ENCODE measurements around the gene PABPC1L. TPM values are rescaled to one million over a fixed set of nuclear protein-coding genes. Genes with fewer than 3 reads are reported as not detected.

The PABPC1L gene
- total and polyA plus RNA-seq, 3 experiments from 2014 or later = 1.3 to 61.4 (median 61.1) TPM

GRCh38 chr20:44932916-44933315, 23.1 kb downstream of the PABPC1L start:
- no peaks in the 10 kb centered on the region for H3K27me3 Mint-ChIP-seq
- no peaks in the 10 kb centered on the region for H3K9me3 ChIP-seq (ENCODE audit: low read length)
- no peaks in the 10 kb centered on the region for H3K9me3 Mint-ChIP-seq
- CTCF ChIA-PET = interaction anchor here (1.7 kb wide), 1 partner anchor 163 kb away, joined by 5 read pairs; no protein-coding TSS in a partner anchor
- H3K4me3 Mint-ChIP-seq = no peak overlapping the region
- no peak for DNase-seq
- no peaks in the 10 kb centered on the region for H3K4me1 ChIP-seq (ENCODE audit: insufficient read depth, low read length)
- no peaks in the 10 kb centered on the region for H3K36me3 ChIP-seq (ENCODE audit: insufficient read depth, low read length)
- H3K36me3 Mint-ChIP-seq = peaks cover 0 to 57% (median 19%) of the 10 kb centered on the region in 3 donors
- H3K4me3 ChIP-seq (ENCODE audit: low read length) = no peak overlapping the region
- H3K27ac Mint-ChIP-seq = no peak overlapping the region
- POLR2A ChIA-PET = no interaction called here
- no peaks in the 10 kb centered on the region for H3K4me1 Mint-ChIP-seq
- H3K27me3 ChIP-seq (ENCODE audit: insufficient read depth, low read length, poor library complexity, severe bottlenecking) = no peaks in the 10 kb centered on the region
- no peak overlapping the region for H3K27ac ChIP-seq (ENCODE audit: low read depth, low read length)

- CTCF ChIA-PET = interaction anchor here (1.4 kb wide), 1 partner anchor 176 kb away, joined by 3 read pairs; no protein-coding TSS in a partner anchor
- Mint-ChIP-seq H3K4me1 (no peaks in the 10 kb centered on the region), H3K4me3 (no peak overlapping the region), H3K36me3 (peaks cover 4 to 78% (median 27%) of the 10 kb centered on the region in 3 donors), H3K27ac (no peak overlapping the region), H3K27me3 (no peaks in the 10 kb centered on the region), H3K9me3 (no peaks in the 10 kb centered on the region)
- Histone ChIP-seq H3K36me3 (ENCODE audit: insufficient read depth, low read length) (peaks cover 5% of the 10 kb centered on the region), H3K9me3 (ENCODE audit: low read length) (no peaks in the 10 kb centered on the region), H3K4me3 (ENCODE audit: low read length) (no peak overlapping the region), H3K27ac (ENCODE audit: low read depth, low read length) (no peak overlapping the region), H3K4me1 (ENCODE audit: insufficient read depth, low read length) (no peaks in the 10 kb centered on the region), H3K27me3 (ENCODE audit: insufficient read depth, low read length, poor library complexity, severe bottlenecking) (no peaks in the 10 kb centered on the region)
- no peak for DNase-seq
- POLR2A ChIA-PET = no interaction called here
These were observed 26.6 kb downstream of the PABPC1L start for GRCh38 chr20:44936510-44936909.

- POLR2A ChIA-PET = no interaction called here
- H3K9me3 ChIP-seq (ENCODE audit: low read length) = no peaks in the 10 kb centered on the region
- H3K36me3 ChIP-seq (ENCODE audit: insufficient read depth, low read length) = peaks cover 24% of the 10 kb centered on the region
- no peak for DNase-seq
- H3K4me3 ChIP-seq (ENCODE audit: low read length) = no peak overlapping the region
- H3K4me1 ChIP-seq (ENCODE audit: insufficient read depth, low read length) = no peaks in the 10 kb centered on the region
- Mint-ChIP-seq H3K4me3 (no peak overlapping the region), H3K27ac (peak overlapping the region in 1 of 8 donors; percentile 18), H3K27me3 (no peaks in the 10 kb centered on the region), H3K9me3 (no peaks in the 10 kb centered on the region), H3K36me3 (peaks cover 4 to 87% (median 29%) of the 10 kb centered on the region in 3 donors), H3K4me1 (no peaks in the 10 kb centered on the region)
- no peak overlapping the region for H3K27ac ChIP-seq (ENCODE audit: low read depth, low read length)
- CTCF ChIA-PET = no interaction called here
- H3K27me3 ChIP-seq (ENCODE audit: insufficient read depth, low read length, poor library complexity, severe bottlenecking) = no peaks in the 10 kb centered on the region
These were observed 28.8 kb downstream of the PABPC1L start for GRCh38 chr20:44938637-44939036.

- H3K36me3 ChIP-seq (ENCODE audit: insufficient read depth, low read length) = peaks cover 33% of the 10 kb centered on the region
- H3K4me1 Mint-ChIP-seq = peaks cover 0 to 2% (median 0%) of the 10 kb centered on the region in 3 donors
- peak overlapping the region in 2 of 8 donors; percentile 12 to 89 for H3K27ac Mint-ChIP-seq
- ChIA-PET CTCF (no interaction called here), POLR2A (interaction anchor here (0.6 kb wide), 1 partner anchor 249 kb away, joined by 7 read pairs; no protein-coding TSS in a partner anchor)
- H3K4me3 ChIP-seq (ENCODE audit: low read length) = no peak overlapping the region
- no peaks in the 10 kb centered on the region for H3K9me3 ChIP-seq (ENCODE audit: low read length)
- H3K27me3 Mint-ChIP-seq = no peaks in the 10 kb centered on the region
- peaks cover 11 to 94% (median 33%) of the 10 kb centered on the region in 3 donors for H3K36me3 Mint-ChIP-seq
- DNase-seq = no peak
- no peaks in the 10 kb centered on the region for H3K4me1 ChIP-seq (ENCODE audit: insufficient read depth, low read length)
- no peak overlapping the region for H3K27ac ChIP-seq (ENCODE audit: low read depth, low read length)
- no peak overlapping the region for H3K4me3 Mint-ChIP-seq
- H3K27me3 ChIP-seq (ENCODE audit: insufficient read depth, low read length, poor library complexity, severe bottlenecking) = no peaks in the 10 kb centered on the region
- H3K9me3 Mint-ChIP-seq = no peaks in the 10 kb centered on the region
These were observed 31.3 kb downstream of the PABPC1L start for GRCh38 chr20:44941120-44941691.

- H3K36me3 ChIP-seq (ENCODE audit: insufficient read depth, low read length) = peaks cover 33% of the 10 kb centered on the region
- H3K36me3 Mint-ChIP-seq = peaks cover 11 to 94% (median 34%) of the 10 kb centered on the region in 3 donors
- CTCF ChIA-PET = no interaction called here
These were observed 32.6 kb downstream of the PABPC1L start for GRCh38 chr20:44942264-44942973.

GRCh38 chr20:44943828-44944227, 34.0 kb downstream of the PABPC1L start:
- no peak overlapping the region for H3K4me3 Mint-ChIP-seq
- peak overlapping the region in 3 of 8 donors; percentile 17 to 57 (median 50) for H3K27ac Mint-ChIP-seq
- H3K4me1 ChIP-seq (ENCODE audit: insufficient read depth, low read length) = no peaks in the 10 kb centered on the region
- peaks cover 0 to 4% (median 0%) of the 10 kb centered on the region in 3 donors for H3K4me1 Mint-ChIP-seq
- H3K36me3 ChIP-seq (ENCODE audit: insufficient read depth, low read length) = peaks cover 44% of the 10 kb centered on the region
- H3K4me3 ChIP-seq (ENCODE audit: low read length) = no peak overlapping the region
- no peaks in the 10 kb centered on the region for H3K27me3 Mint-ChIP-seq
- CTCF ChIA-PET = no interaction called here
- H3K27ac ChIP-seq (ENCODE audit: low read depth, low read length) = no peak overlapping the region
- no peak for DNase-seq
- POLR2A ChIA-PET = interaction anchor here (1.6 kb wide), 1 partner anchor 23 kb away, joined by 4 read pairs; no protein-coding TSS in a partner anchor
- peaks cover 11 to 94% (median 31%) of the 10 kb centered on the region in 3 donors for H3K36me3 Mint-ChIP-seq
- H3K9me3 ChIP-seq (ENCODE audit: low read length) = no peaks in the 10 kb centered on the region
- no peaks in the 10 kb centered on the region for H3K9me3 Mint-ChIP-seq
- H3K27me3 ChIP-seq (ENCODE audit: insufficient read depth, low read length, poor library complexity, severe bottlenecking) = no peaks in the 10 kb centered on the region

More at GRCh38 chr20:44942264-44942973, 32.6 kb downstream of the PABPC1L start:
- Histone ChIP-seq H3K27me3 (ENCODE audit: insufficient read depth, low read length, poor library complexity, severe bottlenecking) (no peaks in the 10 kb centered on the region), H3K4me3 (ENCODE audit: low read length) (no peak overlapping the region), H3K27ac (ENCODE audit: low read depth, low read length) (no peak overlapping the region), H3K9me3 (ENCODE audit: low read length) (no peaks in the 10 kb centered on the region), H3K4me1 (ENCODE audit: insufficient read depth, low read length) (no peaks in the 10 kb centered on the region)
- POLR2A ChIA-PET = interaction anchor here (1.6 kb wide), 1 partner anchor 25 kb away, joined by 4 read pairs; no protein-coding TSS in a partner anchor
- peak overlapping the region in 5 of 8 donors; percentile 5 to 92 (median 47) for H3K27ac Mint-ChIP-seq
- H3K4me1 Mint-ChIP-seq = peaks cover 0 to 4% (median 0%) of the 10 kb centered on the region in 3 donors
- DNase-seq = no peak
- H3K9me3 Mint-ChIP-seq = no peaks in the 10 kb centered on the region
- no peaks in the 10 kb centered on the region for H3K27me3 Mint-ChIP-seq
- H3K4me3 Mint-ChIP-seq = no peak overlapping the region

GRCh38 chr20:44945261-44945660, 35.4 kb downstream of the PABPC1L start:
- Histone ChIP-seq H3K4me3 (ENCODE audit: low read length) (no peak overlapping the region), H3K4me1 (ENCODE audit: insufficient read depth, low read length) (no peaks in the 10 kb centered on the region), H3K36me3 (ENCODE audit: insufficient read depth, low read length) (peaks cover 50% of the 10 kb centered on the region), H3K9me3 (ENCODE audit: low read length) (no peaks in the 10 kb centered on the region), H3K27ac (ENCODE audit: low read depth, low read length) (no peak overlapping the region), H3K27me3 (ENCODE audit: insufficient read depth, low read length, poor library complexity, severe bottlenecking) (no peaks in the 10 kb centered on the region)
- Mint-ChIP-seq H3K4me1 (peaks cover 3 to 4% (median 3%) of the 10 kb centered on the region in 3 donors), H3K4me3 (no peak overlapping the region), H3K27me3 (no peaks in the 10 kb centered on the region), H3K36me3 (peaks cover 11 to 95% (median 34%) of the 10 kb centered on the region in 3 donors), H3K27ac (peak overlapping the region in 1 of 8 donors; percentile 53), H3K9me3 (no peaks in the 10 kb centered on the region)
- CTCF ChIA-PET = no interaction called here
- DNase-seq = no peak
- POLR2A ChIA-PET = no interaction called here

- Histone ChIP-seq H3K9me3 (ENCODE audit: low read length) (no peaks in the 10 kb centered on the region), H3K36me3 (ENCODE audit: insufficient read depth, low read length) (peaks cover 61% of the 10 kb centered on the region), H3K4me3 (ENCODE audit: low read length) (no peak overlapping the region), H3K4me1 (ENCODE audit: insufficient read depth, low read length) (no peaks in the 10 kb centered on the region), H3K27me3 (ENCODE audit: insufficient read depth, low read length, poor library complexity, severe bottlenecking) (no peaks in the 10 kb centered on the region), H3K27ac (ENCODE audit: low read depth, low read length) (no peak overlapping the region)
- peaks cover 3 to 4% (median 4%) of the 10 kb centered on the region in 3 donors for H3K4me1 Mint-ChIP-seq
- no peaks in the 10 kb centered on the region for H3K9me3 Mint-ChIP-seq
- CTCF ChIA-PET = no interaction called here
- H3K36me3 Mint-ChIP-seq = peaks cover 6 to 96% (median 30%) of the 10 kb centered on the region in 3 donors
- no peak for DNase-seq
- no peaks in the 10 kb centered on the region for H3K27me3 Mint-ChIP-seq
- H3K4me3 Mint-ChIP-seq = no peak overlapping the region
- POLR2A ChIA-PET = no interaction called here
- H3K27ac Mint-ChIP-seq = peak overlapping the region in 3 of 8 donors; percentile 18 to 56 (median 35)
These were observed 36.5 kb downstream of the PABPC1L start for GRCh38 chr20:44946271-44946852.
